A549 (cell line): ENCODE results near the gene ETV3L. TPM values are rescaled to one million over a fixed set of nuclear protein-coding genes. Genes with fewer than 3 reads are reported as not detected.

Source experiments
- ATAC-seq, 2 experiments: fragments of 200-7000 bp in 1 of 2; fragments of >200 bp in 1 of 2; cut with Nextera tagmentation in 1 of 2; cut with Tn5 transposase in 1 of 2; 3 replicates each; pipeline versions ENCODE4 v1.8.0 to v1.9.1; 2018 to 2020; ENCODE audit warnings: mild to moderate bottlenecking in 1 of 2, moderate library complexity in 1 of 2
- CTCF ChIA-PET: fragments of 300-600 bp; sonication (Branson Sonifier 250); formaldehyde crosslinking; extraction: SDS; loops from one replicate; lab custom pipeline; 2021; ENCODE audit warnings: antibody characterized with exemption, inconsistent platforms; lab: Yijun Ruan, JAX
- POLR2A ChIA-PET: fragments of 350-600 bp; formaldehyde crosslinking; extraction: SDS; loops from one replicate; lab custom pipeline; 2021; ENCODE audit warnings: antibody characterized with exemption, inconsistent platforms; lab: Yijun Ruan, JAX
- DNase-seq, 2 experiments: peaks; one replicate each; pipeline versions ENCODE4 v3.0.0 to v3.0.0-alpha.2; 2011 to 2016; ENCODE audit warnings: low read depth in 1 of 2, low spot score in 1 of 2
- FAIRE-seq: peaks from 2 replicates; lab custom pipeline; 2011; peaks lifted over from hg19 to GRCh38; lab: Jason Lieb, UNC
- H3K27ac ChIP-seq, 2 experiments: fragments of >200 bp; sonication (Bioruptor Twin); formaldehyde crosslinking; 3 replicates each; pipeline ENCODE4 v1.5.1; 2016 to 2017
- H3K4me1 ChIP-seq: fragments of >200 bp; sonication (Bioruptor Twin); formaldehyde crosslinking; 3 replicates; pipeline ENCODE4 v1.6.1; 2016
- H3K4me2 ChIP-seq: fragments of >200 bp; sonication (Bioruptor Twin); formaldehyde crosslinking; 3 replicates; pipeline ENCODE4 v1.6.1; 2016
- H3K4me3 ChIP-seq: fragments of >200 bp; sonication (Bioruptor Twin); formaldehyde crosslinking; 3 replicates; pipeline ENCODE4 v1.5.1; 2016
- H3K9me3 ChIP-seq: fragments of >200 bp; sonication (Bioruptor Twin); formaldehyde crosslinking; 3 replicates; pipeline ENCODE4 v1.6.1; 2016
- CBX2 ChIP-seq: fragments of 200-600 bp; sonication (generic); IDR thresholded peaks from 2 replicates; pipeline ENCODE4 v1.6.1; 2016; ENCODE audit warnings: low read depth, mild to moderate bottlenecking, borderline replicate concordance
- CBX8 ChIP-seq: fragments of 200-600 bp; sonication (generic); IDR thresholded peaks from 2 replicates; pipeline ENCODE4 v1.6.1; 2016
- CHD2 ChIP-seq: fragments of 150-350 bp; IDR thresholded peaks from 2 replicates; pipeline ENCODE4 v1.6.1; 2014; ENCODE audit warnings: low read length; ENCODE audit not compliant: partially characterized antibody
- CTCF ChIP-seq: fragments of >200 bp; sonication (Bioruptor Twin); formaldehyde crosslinking; IDR thresholded peaks from 3 replicates; pipeline ENCODE4 v1.5.1; 2016
- FOSB ChIP-seq: fragments of 250-450 bp; sonication (Bioruptor Pico); IDR thresholded peaks from 2 replicates; pipeline ENCODE4 v1.5.0; 2020; ENCODE audit warnings: mild to moderate bottlenecking, moderate library complexity
- HMGXB4 ChIP-seq: fragments of 250-450 bp; sonication (Bioruptor Pico); IDR thresholded peaks from 2 replicates; pipeline ENCODE4 v1.5.0; 2021; ENCODE audit warnings: mild to moderate bottlenecking, moderate library complexity, borderline replicate concordance
- HOXB13 ChIP-seq: fragments of 250-450 bp; sonication (Bioruptor Pico); IDR thresholded peaks from 2 replicates; pipeline ENCODE4 v1.5.0; 2020; ENCODE audit warnings: low read depth, mild to moderate bottlenecking, moderate library complexity
- JUN ChIP-seq, 2 experiments: fragments of >200 bp; sonication (Bioruptor Twin); formaldehyde crosslinking; IDR thresholded peaks; 2 replicates in 1 of 2; 3 replicates in 1 of 2; pipeline ENCODE4 v1.6.1; 2016 to 2017
- MAZ ChIP-seq: fragments of 150-350 bp; IDR thresholded peaks from 2 replicates; pipeline ENCODE4 v1.6.1; 2014; ENCODE audit warnings: antibody characterized with exemption, low read depth, low read length, borderline replicate concordance
- MYC ChIP-seq: IDR thresholded peaks from 2 replicates; pipeline ENCODE4 v1.6.1; 2012; ENCODE audit warnings: mild to moderate bottlenecking, inconsistent platforms, low read length, improper control_type of control experiment, borderline replicate concordance
- NFE2L2 ChIP-seq: fragments of 150-350 bp; conservative IDR thresholded peaks from 2 replicates; pipeline ENCODE4 v1.6.1; 2014; ENCODE audit warnings: low read length
- POLR2AphosphoS2 ChIP-seq: conservative IDR thresholded peaks from 2 replicates; pipeline ENCODE4 v1.6.1; 2012; ENCODE audit warnings: low read length, improper control_type of control experiment, inconsistent platforms
- RAD21 ChIP-seq, 2 experiments: fragments of >200 bp in 1 of 2; sonication (Bioruptor Twin) in 1 of 2; formaldehyde crosslinking in 1 of 2; IDR thresholded peaks in 1 of 2; conservative IDR thresholded peaks in 1 of 2; 2 replicates in 1 of 2; 3 replicates in 1 of 2; pipeline ENCODE4 v1.6.1; 2012 to 2018; ENCODE audit warnings: inconsistent platforms in 1 of 2
- RARB ChIP-seq: fragments of 250-450 bp; sonication (Bioruptor Pico); IDR thresholded peaks from 2 replicates; pipeline ENCODE4 v1.8.0; 2021; ENCODE audit warnings: mild to moderate bottlenecking, moderate library complexity
- ZFP36 ChIP-seq: fragments of 450-650 bp; IDR thresholded peaks from 2 replicates; pipeline ENCODE4 v1.6.1; 2014; ENCODE audit warnings: borderline replicate concordance; ENCODE audit not compliant: partially characterized antibody
- WGBS: methylation state at CpG from one replicate; pipeline ENCODE4 v1.1.6; 2017; ENCODE audit errors: missing lambda C conversion rate; 5-methylcytosine and 5-hydroxymethylcytosine counted together
- polyA plus RNA-seq, 4 experiments: library from polyadenylated mRNA; depleted of rRNA in 3 of 4; stranded (reverse); fragments of >200 nt; fragmentation: RNase III in 1 of 4; extraction: RNeasy Plus Mini Kit Qiagen cat#74134 plus additional on column Dnase treatment in 1 of 4; gene quantifications; 2 replicates in 3 of 4; 3 replicates in 1 of 4; pipeline ENCODE4 v1.2.3, GENCODE V29; 2011 to 2017
- TF ChIP-seq, protein P1 (sequence below): fragments of >200 bp; sonication (Bioruptor Twin); formaldehyde crosslinking; IDR thresholded peaks from 2 replicates; pipeline ENCODE4 v1.6.1; 2016
- TF ChIP-seq, protein P2 (sequence below): fragments of >200 bp; sonication (Bioruptor Twin); formaldehyde crosslinking; IDR thresholded peaks from 3 replicates; pipeline ENCODE4 v1.6.1; 2016
- TF ChIP-seq, protein P3 (sequence below): IDR thresholded peaks from 2 replicates; pipeline ENCODE4 v1.6.1; 2012; ENCODE audit warnings: low read depth, borderline replicate concordance

The ETV3L gene
- polyA plus RNA-seq, 2 of the 4 experiments (the other 2 are of a cell fraction) = not detected

GRCh38 chr1:157098519-157098918, 1.1 kb downstream of the ETV3L start:
- no peak for DNase-seq

GRCh38 chr1:157097692-157098091, 1.9 kb downstream of the ETV3L start:
- FAIRE-seq = no peak
- DNase-seq = no peak
- Histone ChIP-seq H3K4me1 (no peaks in the 10 kb centered on the region), H3K27ac (no peak overlapping the region), H3K4me2 (no peak overlapping the region), H3K4me3 (no peak overlapping the region), H3K9me3 (no peaks in the 10 kb centered on the region)
- WGBS = 55% methylated on average over 6 of the region's 6 CpGs
- ChIA-PET POLR2A (no interaction called here), CTCF (interaction anchor here (0.7 to 11.4 kb wide), 3 partner anchors 9 to 58 kb away, joined by 5 to 104 read pairs (median 40); no protein-coding TSS in a partner anchor)
- TF ChIP-seq MAZ = no peak
- TF ChIP-seq JUN (IDR thresholded peaks at IDR 0.05) = no peak
- TF ChIP-seq HMGXB4 = no peak
- no peak for TF ChIP-seq RARB (CRISPR knock-in tag)
- TF ChIP-seq RAD21 (conservative IDR thresholded peaks at IDR 0.05 in 1 of 2, IDR thresholded peaks at IDR 0.05 in 1 of 2) = no peak
- TF ChIP-seq HOXB13 (CRISPR knock-in tag) = no peak
- no peak for TF ChIP-seq POLR2AphosphoS2
- TF ChIP-seq, protein P1, sequence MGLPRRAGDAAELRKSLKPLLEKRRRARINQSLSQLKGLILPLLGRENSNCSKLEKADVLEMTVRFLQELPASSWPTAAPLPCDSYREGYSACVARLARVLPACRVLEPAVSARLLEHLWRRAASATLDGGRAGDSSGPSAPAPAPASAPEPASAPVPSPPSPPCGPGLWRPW = no peak
- TF ChIP-seq, protein P2, sequence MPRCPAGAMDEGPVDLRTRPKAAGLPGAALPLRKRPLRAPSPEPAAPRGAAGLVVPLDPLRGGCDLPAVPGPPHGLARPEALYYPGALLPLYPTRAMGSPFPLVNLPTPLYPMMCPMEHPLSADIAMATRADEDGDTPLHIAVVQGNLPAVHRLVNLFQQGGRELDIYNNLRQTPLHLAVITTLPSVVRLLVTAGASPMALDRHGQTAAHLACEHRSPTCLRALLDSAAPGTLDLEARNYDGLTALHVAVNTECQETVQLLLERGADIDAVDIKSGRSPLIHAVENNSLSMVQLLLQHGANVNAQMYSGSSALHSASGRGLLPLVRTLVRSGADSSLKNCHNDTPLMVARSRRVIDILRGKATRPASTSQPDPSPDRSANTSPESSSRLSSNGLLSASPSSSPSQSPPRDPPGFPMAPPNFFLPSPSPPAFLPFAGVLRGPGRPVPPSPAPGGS = no peak
- ATAC-seq = no peak

More at GRCh38 chr1:157098519-157098918, 1.1 kb downstream of the ETV3L start:
- FAIRE-seq (no peak), ATAC-seq (no peak)
- TF ChIP-seq CBX2 = no peak
- TF ChIP-seq ZFP36 = no peak
- no peak for TF ChIP-seq MYC
- TF ChIP-seq RAD21 (conservative IDR thresholded peaks at IDR 0.05 in 1 of 2, IDR thresholded peaks at IDR 0.05 in 1 of 2) = no peak
- no peak for TF ChIP-seq NFE2L2
- no peak for TF ChIP-seq CHD2
- TF ChIP-seq, protein P3, sequence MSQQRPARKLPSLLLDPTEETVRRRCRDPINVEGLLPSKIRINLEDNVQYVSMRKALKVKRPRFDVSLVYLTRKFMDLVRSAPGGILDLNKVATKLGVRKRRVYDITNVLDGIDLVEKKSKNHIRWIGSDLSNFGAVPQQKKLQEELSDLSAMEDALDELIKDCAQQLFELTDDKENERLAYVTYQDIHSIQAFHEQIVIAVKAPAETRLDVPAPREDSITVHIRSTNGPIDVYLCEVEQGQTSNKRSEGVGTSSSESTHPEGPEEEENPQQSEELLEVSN = no peak
- no peak for TF ChIP-seq CBX8
- no peak for TF ChIP-seq FOSB (CRISPR knock-in tag)
- Histone ChIP-seq H3K4me1 (no peaks in the 10 kb centered on the region), H3K4me3 (no peak overlapping the region), H3K27ac (no peak overlapping the region), H3K4me2 (no peak overlapping the region), H3K9me3 (no peaks in the 10 kb centered on the region)
- POLR2A ChIA-PET = no interaction called here
- WGBS = 81% methylated on average over 9 of the region's 9 CpGs
- CTCF ChIA-PET = interaction anchor here (5.5 to 11.4 kb wide), 2 partner anchors 10 to 57 kb away, joined by 40 to 104 read pairs; no protein-coding TSS in a partner anchor

DNA sequence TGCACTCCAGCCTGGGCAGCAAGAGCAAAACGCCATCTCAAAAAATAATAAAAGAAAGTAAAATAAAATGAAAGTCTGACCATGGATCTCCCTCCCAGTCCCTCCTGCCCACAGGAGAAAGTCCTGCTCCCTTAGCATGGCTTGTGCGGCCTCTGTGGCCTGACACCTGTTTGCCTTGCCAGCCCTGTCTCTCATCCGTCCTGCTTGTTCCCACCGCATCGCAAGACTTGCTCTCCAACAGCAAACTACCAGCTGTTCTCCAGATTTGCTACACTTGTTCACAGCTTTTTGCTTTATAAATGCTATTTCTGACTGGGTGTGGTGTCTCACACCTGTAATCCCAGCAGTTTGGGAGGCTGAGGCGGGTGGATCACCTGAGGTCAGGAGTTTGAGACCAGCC, 2.7 kb downstream of the ETV3L start:
- no peak for DNase-seq
- WGBS = 57% methylated on average over 6 of the region's 6 CpGs
- Histone ChIP-seq H3K4me2 (no peak overlapping the region), H3K9me3 (no peaks in the 10 kb centered on the region), H3K27ac (no peak overlapping the region), H3K4me3 (no peak overlapping the region), H3K4me1 (no peaks in the 10 kb centered on the region)
- FAIRE-seq = no peak
- CTCF ChIA-PET = interaction anchor here (5.5 to 11.4 kb wide), 2 partner anchors 8 to 59 kb away, joined by 40 to 104 read pairs; no protein-coding TSS in a partner anchor
- ATAC-seq = no peak
- POLR2A ChIA-PET = no interaction called here
- TF ChIP-seq CTCF = no peak
- no peak for TF ChIP-seq MAZ
